ENCODE data around the gene SDF2L1. TPM values are rescaled to one million over a fixed set of nuclear protein-coding genes. Genes with fewer than 3 reads are reported as not detected.
"Not testable (repeated sequence)": the region's sequence is repeated elsewhere in the genome, so short reads cannot be mapped to it uniquely, and the experiment has no call there.

The SDF2L1 gene
- total and polyA plus RNA-seq, 2 of the 13 experiments (the other 11 are each of a cell fraction or from before 2014, with no cell fraction given), result 18.0 to 57.4 TPM

GRCh38 chr22:21615731-21616130 lies 26.4 kb upstream of the SDF2L1 start:
- intact Hi-C loops (cut with micrococcal nuclease; ENCODE audit: unreplicated experiment) (no loop called here), in situ Hi-C loops (cut with HindIII; ENCODE audit: extremely low pct_ligation_motif_present, low pct_unique_long_range_greater_than_20kb) (no loop called here)
- no TSS peak for BruUV-seq (replicated peaks)
- FAIRE-seq, result no peak
- H2AFZ ChIP-seq (ENCODE audit: low read length), result no peak overlapping the region
- H3K79me2 ChIP-seq (ENCODE audit: insufficient read depth, low read length), result peaks cover 34% of the 10 kb centered on the region
- H3K9me3 ChIP-seq (ENCODE audit: low read length), result no peaks in the 10 kb centered on the region
- ATAC-seq, result no peak
- peaks cover 20% of the 10 kb centered on the region; the same call in 1 of the 2 replicates for H4K20me1 ChIP-seq (ENCODE audit: insufficient read depth, low read length)
- ChIA-PET POLR2A (no interaction called here), CTCF (ENCODE audit: low intra/inter-chr PET ratio, low total read pairs) (no interaction called here)
- peaks cover 20 to 66% of the 10 kb centered on the region in 2 experiments for H3K36me3 ChIP-seq (replicated peaks in 1 of 2; ENCODE audit: control insufficient read depth in 1 of 2, insufficient read depth in 2 of 2, low read length in 2 of 2)
- H3K4me1 ChIP-seq (ENCODE audit: insufficient read depth, low read length), result no peaks in the 10 kb centered on the region
- H3K9ac ChIP-seq (ENCODE audit: insufficient read depth, low read depth, low read length), result no peak overlapping the region
- no peak overlapping the region for H3K4me3 ChIP-seq (replicated peaks in 1 of 3; ENCODE audit: insufficient read depth in 1 of 3, low read depth in 2 of 3, low read length in 3 of 3)
- no peak for DNase-seq (ENCODE audit: low spot score)
- WGBS (ENCODE audit: low lambda C conversion rate), result 95% methylated on average over 4 of the region's 4 CpGs
- H3K27me3 ChIP-seq (ENCODE audit: control insufficient read depth in 1 of 2, insufficient read depth in 2 of 2, low read length in 2 of 2), result no peaks in the 10 kb centered on the region
- H3K4me2 ChIP-seq (ENCODE audit: low read depth, low read length), result no peak overlapping the region
- TF ChIP-seq RBM22 (optimal IDR thresholded peaks at IDR 0.05; ENCODE audit: low read length) (peak; percentile 24), USF2 (IDR thresholded peaks at IDR 0.05; ENCODE audit: low read depth, low read length) (no peak), USF2 (CRISPR knock-in tag; IDR thresholded peaks at IDR 0.05; ENCODE audit: borderline replicate concordance) (no peak)
- no peak overlapping the region for H3K27ac ChIP-seq (ENCODE audit: extremely low read length, insufficient read depth, low read length)

- DNase-seq (ENCODE audit: low spot score); H3K9me3 ChIP-seq (ENCODE audit: low read length); H3K4me2 ChIP-seq (ENCODE audit: low read depth, low read length); H3K4me1 ChIP-seq (ENCODE audit: insufficient read depth, low read length); in situ Hi-C loops (cut with HindIII; ENCODE audit: extremely low pct_ligation_motif_present, low pct_unique_long_range_greater_than_20kb); FAIRE-seq; intact Hi-C loops (cut with micrococcal nuclease; ENCODE audit: unreplicated experiment); ATAC-seq; H2AFZ ChIP-seq (ENCODE audit: low read length); H3K4me3 ChIP-seq (replicated peaks in 1 of 3; ENCODE audit: insufficient read depth in 1 of 3, low read depth in 2 of 3, low read length in 3 of 3); BruUV-seq (replicated peaks); CTCF ChIA-PET (ENCODE audit: low intra/inter-chr PET ratio, low total read pairs); H3K27ac ChIP-seq (ENCODE audit: extremely low read length, insufficient read depth, low read length); H3K9ac ChIP-seq (ENCODE audit: insufficient read depth, low read depth, low read length); H3K27me3 ChIP-seq (ENCODE audit: control insufficient read depth in 1 of 2, insufficient read depth in 2 of 2, low read length in 2 of 2): not testable (repeated sequence)
- over 99% methylated on average over 6 of the region's 6 CpGs for WGBS (ENCODE audit: low lambda C conversion rate)
- POLR2A ChIA-PET, result interaction anchor here (0.9 kb wide), 1 partner anchor 12 kb away, joined by 3 read pairs; no protein-coding TSS in a partner anchor
- Histone ChIP-seq H3K36me3 (replicated peaks in 1 of 2; ENCODE audit: control insufficient read depth in 1 of 2, insufficient read depth in 2 of 2, low read length in 2 of 2) (peaks cover 13 to 64% of the 10 kb centered on the region in 2 experiments), H4K20me1 (ENCODE audit: insufficient read depth, low read length) (peaks cover 22% of the 10 kb centered on the region; the same call in 1 of the 2 replicates), H3K79me2 (ENCODE audit: insufficient read depth, low read length) (peaks cover 34% of the 10 kb centered on the region)
These were observed 24.8 kb upstream of the SDF2L1 start for GRCh38 chr22:21617337-21617736.
